K562 (cell line): ENCODE measurements around the gene POLK. TPM values are rescaled to one million over a fixed set of nuclear protein-coding genes. Genes with fewer than 3 reads are reported as not detected.

ENCODE experiments used
- ATAC-seq: fragments of 200-7000 bp; cut with Tn5 transposase; 3 replicates; pipeline ENCODE4 v1.9.1; 2020; ENCODE audit warnings: moderate library complexity
- BruUV-seq: library from RNA; stranded (reverse); fragments of 400-500 nt; replicated peaks from 2 replicates; lab custom pipeline; 2021; lab: Mats Ljungman, UMichigan
- CTCF ChIA-PET: fragments of 300-600 bp; formaldehyde crosslinking; extraction: SDS; loops from one replicate; lab custom pipeline; 2021; ENCODE audit warnings: low intra/inter-chr PET ratio; lab: Yijun Ruan, JAX
- POLR2A ChIA-PET: fragments of 300-600, 350-650 bp; sonication (Branson Sonifier 250); formaldehyde crosslinking; extraction: SDS; loops from one replicate; lab custom pipeline; 2021; ENCODE audit warnings: antibody characterized with exemption, inconsistent platforms; lab: Yijun Ruan, JAX
- DNase-seq, 4 experiments: peaks; one replicate each; pipeline versions ENCODE4 v3.0.0 to v3.0.0-alpha.2; 2011 to 2018; ENCODE audit warnings: low spot score in 3 of 4, mixed read lengths in 3 of 4; ENCODE audit errors: extremely low read depth in 1 of 4
- FAIRE-seq: peaks from 2 replicates; lab custom pipeline; 2011; peaks lifted over from hg19 to GRCh38; lab: Jason Lieb, UNC
- H2AFZ ChIP-seq: 2 replicates; pipeline ENCODE4 v1.6.0; 2011; ENCODE audit warnings: low read depth, low read length, control low read depth, inconsistent platforms
- H3K27ac ChIP-seq: fragments of 200-600 bp; 3 replicates; pipeline ENCODE4 v1.8.0; 2011; ENCODE audit warnings: low read depth, mild to moderate bottlenecking, control low read depth, inconsistent platforms, low read length, moderate library complexity, mixed read lengths; ENCODE audit errors: extremely low read depth
- H3K27me3 ChIP-seq, 2 experiments: fragments of 300-600 bp in 1 of 2; 2 replicates in 1 of 2; 3 replicates in 1 of 2; pipeline versions ENCODE4 v1.6.0 to v1.8.0; 2011; ENCODE audit warnings: inconsistent platforms in 2 of 2, low read length in 2 of 2, mild to moderate bottlenecking in 1 of 2, mixed read lengths in 1 of 2, moderate library complexity in 1 of 2; ENCODE audit not compliant: control insufficient read depth in 2 of 2, insufficient read depth in 2 of 2
- H3K36me3 ChIP-seq: fragments of 300-600 bp; 3 replicates; pipeline ENCODE4 v1.8.0; 2011; ENCODE audit warnings: mild to moderate bottlenecking, low read length, inconsistent platforms; ENCODE audit not compliant: control insufficient read depth, insufficient read depth
- H3K4me1 ChIP-seq, 2 experiments: fragments of 200-600 bp in 1 of 2; replicated peaks in 1 of 2; 2 replicates in 1 of 2; 3 replicates in 1 of 2; pipeline versions ENCODE4 v1.5.1 to v1.8.0; 2011; ENCODE audit warnings: inconsistent platforms in 2 of 2, low read length in 2 of 2, mild to moderate bottlenecking in 1 of 2, mixed read lengths in 1 of 2, moderate library complexity in 1 of 2; ENCODE audit not compliant: control insufficient read depth in 2 of 2, insufficient read depth in 2 of 2
- H3K4me2 ChIP-seq: 2 replicates; pipeline ENCODE4 v1.6.1; 2011; ENCODE audit warnings: low read length, control low read depth, inconsistent platforms, mixed read lengths; ENCODE audit not compliant: insufficient read depth
- H3K4me3 ChIP-seq: fragments of 200-600 bp; sonication (generic), shearing (Covaris generic); 2 replicates; pipeline ENCODE4 v1.5.1; 2016; ENCODE audit warnings: control low read depth, inconsistent platforms
- H3K79me2 ChIP-seq: fragments of 200-600 bp; 3 replicates; pipeline ENCODE4 v1.8.0; 2011; ENCODE audit warnings: low read length, inconsistent platforms; ENCODE audit not compliant: control insufficient read depth, insufficient read depth
- H3K9ac ChIP-seq, 2 experiments: 2 replicates each; pipeline versions ENCODE4 v1.6.0 to v1.6.1; 2011; ENCODE audit warnings: low read depth in 2 of 2, low read length in 2 of 2, control low read depth in 1 of 2, inconsistent platforms in 1 of 2, mild to moderate bottlenecking in 1 of 2, mixed read lengths in 1 of 2; ENCODE audit not compliant: insufficient read depth in 1 of 2
- H3K9me1 ChIP-seq: one replicate; pipeline ENCODE4 v1.6.0; 2011; ENCODE audit warnings: inconsistent platforms, mild to moderate bottlenecking, low read length, moderate library complexity; ENCODE audit not compliant: control insufficient read depth, insufficient read depth
- H3K9me3 ChIP-seq: replicated peaks from 2 replicates; pipeline ENCODE4 v1.5.1; 2011; ENCODE audit warnings: low read depth, low read length, inconsistent platforms; ENCODE audit not compliant: control insufficient read depth, insufficient read depth
- H4K20me1 ChIP-seq: replicated peaks from 2 replicates; pipeline ENCODE4 v1.6.1; 2011; ENCODE audit warnings: low read length, inconsistent platforms, mixed read lengths; ENCODE audit not compliant: control insufficient read depth, insufficient read depth
- KLF10 ChIP-seq: fragments of 250-450 bp; sonication (Bioruptor Pico); IDR thresholded peaks from 2 replicates; pipeline ENCODE4 v1.6.1; 2021; ENCODE audit warnings: matching md5 sums
- RAD21 ChIP-seq, 2 experiments: fragments of 250-450 bp in 1 of 2; fragments of 450-650 bp in 1 of 2; sonication (Bioruptor Pico) in 1 of 2; formaldehyde crosslinking in 1 of 2; IDR thresholded peaks in 1 of 2; conservative IDR thresholded peaks in 1 of 2; 2 replicates each; pipeline versions ENCODE4 v1.4.0 to v1.8.0; 2020 to 2022; ENCODE audit warnings: mild to moderate bottlenecking in 2 of 2, moderate library complexity in 1 of 2
- RAD51 ChIP-seq: fragments of 450-650 bp; IDR thresholded peaks from 2 replicates; pipeline ENCODE4 v1.7.1; 2016; ENCODE audit warnings: low read depth, mild to moderate bottlenecking, borderline replicate concordance
- RB1 ChIP-seq: fragments of 450-650 bp; IDR thresholded peaks from 2 replicates; pipeline ENCODE4 v1.6.1; 2017; ENCODE audit warnings: low read depth, mild to moderate bottlenecking
- SPI1 ChIP-seq: IDR thresholded peaks from 2 replicates; pipeline ENCODE4 v1.6.1; 2011; ENCODE audit warnings: low read depth, low read length, control low read depth, borderline replicate concordance
- ZNF24 ChIP-seq: fragments of 450-650 bp; IDR thresholded peaks from 2 replicates; pipeline ENCODE4 v1.6.1; 2016
- ZNF354B ChIP-seq: fragments of 250-450 bp; sonication (Bioruptor Pico); IDR thresholded peaks from 2 replicates; pipeline ENCODE4 v1.4.0; 2020
- WGBS: fragments of 100-300 bp; shearing (Covaris generic); methylation state at CpG from one replicate; pipeline ENCODE4 v1.1.6; 2016; ENCODE audit warnings: low coverage, mixed read lengths; ENCODE audit not compliant: insufficient coverage; ENCODE audit errors: missing lambda C conversion rate; 5-methylcytosine and 5-hydroxymethylcytosine counted together
- in situ Hi-C: fragments of 300-500 bp; cut with MboI; formaldehyde crosslinking; loops from 4 replicates; pipeline ENCODE4 v1.15.0; 2018; ENCODE audit warnings: inconsistent platforms, mixed read lengths
- intact Hi-C: fragments of 100-400 bp; cut with micrococcal nuclease; formaldehyde crosslinking; loops from 2 replicates; pipeline ENCODE4 v1.14.2; 2022
- polyA plus RNA-seq, 8 experiments: library from polyadenylated mRNA; depleted of rRNA in 4 of 8; stranded (reverse) in 5 of 8; unstranded in 3 of 8; fragments of >200 nt; fragmentation: Nextera tagmentation in 2 of 8; fragmentation: Illumina TruSeq in 1 of 8; extraction: Ambion mirVana in 2 of 8; extraction: Trizol in 1 of 8; gene quantifications; 2 replicates each; pipeline versions ENCODE4 v1.2.1 to v1.2.3, GENCODE V29; 2011 to 2014; ENCODE audit warnings: inconsistent platforms in 1 of 8, missing spikeins in 1 of 8
- total RNA-seq, 7 experiments: library from RNA; depleted of rRNA in 6 of 7; stranded (reverse); fragments of >200 nt in 6 of 7; fragmentation: Illumina TruSeq in 2 of 7; extraction: Trizol in 2 of 7; gene quantifications; 2 replicates each; pipeline versions ENCODE4 v1.2.1 to v1.2.3, GENCODE V29; 2011 to 2021; ENCODE audit warnings: low replicate concordance in 1 of 7
- TF ChIP-seq, protein P1 (sequence below): fragments of 250-450 bp; sonication (Bioruptor Pico); IDR thresholded peaks from 2 replicates; pipeline ENCODE4 v1.5.0; 2021

The POLK gene
- total and polyA plus RNA-seq, 9 of the 15 experiments (the other 6 are each of a cell fraction or from before 2014, with no cell fraction given) = 6.1 to 31.6 (median 16.5) TPM

DNA sequence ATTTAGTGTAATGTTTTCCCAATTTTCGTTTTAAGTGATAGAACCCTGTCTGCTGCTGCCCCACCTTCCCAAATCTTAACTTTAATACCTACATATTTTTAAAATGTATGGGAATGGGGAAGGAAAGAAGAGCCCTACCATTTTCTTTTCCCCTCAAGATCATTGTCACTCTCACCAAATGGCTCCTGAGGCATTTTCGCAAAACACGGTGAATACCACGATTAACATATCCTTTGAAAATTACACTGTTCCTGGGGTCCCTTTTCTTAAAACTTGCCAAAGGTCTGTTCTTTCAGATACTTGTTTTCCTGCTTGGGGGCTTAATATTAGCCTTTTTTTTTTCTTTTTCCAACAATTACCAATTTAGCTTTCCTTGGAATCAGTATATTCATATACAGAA is 36.3 kb upstream of the POLK start:
- Histone ChIP-seq H3K9me1 (no peaks in the 10 kb centered on the region), H3K27ac (no peak overlapping the region), H3K9ac (no peak overlapping the region), H3K9me3 (no peaks in the 10 kb centered on the region), H3K4me1 (no peaks in the 10 kb centered on the region), H3K4me2 (no peak overlapping the region), H3K36me3 (no peaks in the 10 kb centered on the region), H2AFZ (no peak overlapping the region), H3K27me3 (no peaks in the 10 kb centered on the region), H4K20me1 (no peaks in the 10 kb centered on the region), H3K4me3 (no peak overlapping the region), H3K79me2 (peaks cover 16% of the 10 kb centered on the region; the same call in 2 of the 3 replicates)
- ATAC-seq (no peak), DNase-seq (no peak), FAIRE-seq (no peak)
- WGBS = 56% methylated on average over 4 of the region's 4 CpGs
- POLR2A ChIA-PET = no interaction called here
- intact Hi-C loops = no loop called here
- BruUV-seq = no TSS peak
- TF ChIP-seq SPI1 = no peak
- TF ChIP-seq RAD51 = no peak
- TF ChIP-seq RB1 = no peak
- no peak for TF ChIP-seq RAD21 (CRISPR knock-in tag; conservative IDR thresholded peaks at IDR 0.05 in 1 of 2, IDR thresholded peaks at IDR 0.05 in 1 of 2)
- TF ChIP-seq ZNF24 = no peak
- TF ChIP-seq, protein P1, sequence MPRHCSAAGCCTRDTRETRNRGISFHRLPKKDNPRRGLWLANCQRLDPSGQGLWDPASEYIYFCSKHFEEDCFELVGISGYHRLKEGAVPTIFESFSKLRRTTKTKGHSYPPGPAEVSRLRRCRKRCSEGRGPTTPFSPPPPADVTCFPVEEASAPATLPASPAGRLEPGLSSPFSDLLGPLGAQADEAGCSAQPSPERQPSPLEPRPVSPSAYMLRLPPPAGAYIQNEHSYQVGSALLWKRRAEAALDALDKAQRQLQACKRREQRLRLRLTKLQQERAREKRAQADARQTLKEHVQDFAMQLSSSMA (CRISPR knock-in tag) = no peak
- no peak for TF ChIP-seq KLF10 (CRISPR knock-in tag)
- TF ChIP-seq ZNF354B (CRISPR knock-in tag) = no peak
- CTCF ChIA-PET = no interaction called here
- in situ Hi-C loops = no loop called here
